Endodermal cell (in vitro differentiated cells): ENCODE measurements around the gene ADORA1. TPM values are rescaled to one million over a fixed set of nuclear protein-coding genes. Genes with fewer than 3 reads are reported as not detected.

Experiments
- DNase-seq: peaks from one replicate; pipeline ENCODE4 v3.0.0-alpha.2; 2017
- H3K27ac ChIP-seq: 2 replicates; pipeline ENCODE4 v1.5.1; 2013; ENCODE audit warnings: mild to moderate bottlenecking, low read depth, low read length, moderate library complexity
- H3K27me3 ChIP-seq: 2 replicates; pipeline ENCODE4 v1.6.1; 2013; ENCODE audit warnings: mild to moderate bottlenecking, low read length, moderate library complexity; ENCODE audit not compliant: insufficient read depth, control insufficient read depth, poor library complexity, severe bottlenecking
- H3K36me3 ChIP-seq: 2 replicates; pipeline ENCODE4 v1.7.0; 2013; ENCODE audit warnings: mild to moderate bottlenecking, low read length, moderate library complexity; ENCODE audit not compliant: control insufficient read depth, insufficient read depth
- H3K4me1 ChIP-seq: one replicate; pipeline ENCODE4 v1.7.0; 2013; ENCODE audit warnings: low read length; ENCODE audit not compliant: control insufficient read depth, insufficient read depth
- H3K4me3 ChIP-seq: 2 replicates; pipeline ENCODE4 v1.5.1; 2013; ENCODE audit warnings: mild to moderate bottlenecking, low read length, moderate library complexity
- H3K9ac ChIP-seq: 2 replicates; pipeline ENCODE4 v1.6.1; 2013; ENCODE audit warnings: mild to moderate bottlenecking, low read length, moderate library complexity; ENCODE audit not compliant: poor library complexity, severe bottlenecking; ENCODE audit errors: extremely low read depth
- H3K9me3 ChIP-seq: 2 replicates; pipeline ENCODE4 v1.6.1; 2013; ENCODE audit warnings: mild to moderate bottlenecking, low read length, moderate library complexity; ENCODE audit not compliant: control insufficient read depth
- H3K27ac Mint-ChIP-seq: 2 replicates; pipeline ENCODE4 v1.8.0; 2020; ENCODE audit warnings: mixed read lengths
- H3K27me3 Mint-ChIP-seq: 2 replicates; pipeline ENCODE4 v1.8.0; 2021; ENCODE audit warnings: mild to moderate bottlenecking, mixed read lengths; ENCODE audit not compliant: insufficient read depth
- H3K36me3 Mint-ChIP-seq: 2 replicates; pipeline ENCODE4 v1.8.0; 2020; ENCODE audit warnings: low read depth, mixed read lengths
- H3K4me1 Mint-ChIP-seq: 2 replicates; pipeline ENCODE4 v1.8.0; 2020; ENCODE audit warnings: mixed read lengths
- H3K4me3 Mint-ChIP-seq: 2 replicates; pipeline ENCODE4 v1.8.0; 2020; ENCODE audit warnings: mild to moderate bottlenecking, moderate library complexity, mixed read lengths
- H3K9me3 Mint-ChIP-seq: 2 replicates; pipeline ENCODE4 v1.8.0; 2020; ENCODE audit warnings: mild to moderate bottlenecking, mixed read lengths
- WGBS, 2 experiments: methylation state at CpG; one replicate each; pipeline versions ENCODE4 v1.1.5 to v1.1.7; 2013; ENCODE audit warnings: missing lambda C conversion rate in 2 of 2, mixed read lengths in 1 of 2; ENCODE audit not compliant: insufficient coverage in 1 of 2, insufficient read length in 1 of 2; 5-methylcytosine and 5-hydroxymethylcytosine counted together
- total RNA-seq, 2 donors: library from RNA; stranded (reverse); fragmentation: NEBNext Ultra II Directional in 1 of 2; extraction: Animal tissue kit (Norgen Biotek cat#: 25700) in 1 of 2; gene quantifications; 2 replicates in 1 of 2; 3 replicates in 1 of 2; pipeline ENCODE4 v1.2.1, GENCODE V29; 2021
- TF ChIP-seq, protein P1 (sequence below): fragments of 200-600 bp; sonication (generic); conservative IDR thresholded peaks from 2 replicates; pipeline ENCODE4 v1.5.0; 2021; ENCODE audit warnings: antibody characterized with exemption, mild to moderate bottlenecking

ADORA1 gene
- total RNA-seq, 2 donors from 2014 or later = 2.0 to 2.1 TPM

DNA sequence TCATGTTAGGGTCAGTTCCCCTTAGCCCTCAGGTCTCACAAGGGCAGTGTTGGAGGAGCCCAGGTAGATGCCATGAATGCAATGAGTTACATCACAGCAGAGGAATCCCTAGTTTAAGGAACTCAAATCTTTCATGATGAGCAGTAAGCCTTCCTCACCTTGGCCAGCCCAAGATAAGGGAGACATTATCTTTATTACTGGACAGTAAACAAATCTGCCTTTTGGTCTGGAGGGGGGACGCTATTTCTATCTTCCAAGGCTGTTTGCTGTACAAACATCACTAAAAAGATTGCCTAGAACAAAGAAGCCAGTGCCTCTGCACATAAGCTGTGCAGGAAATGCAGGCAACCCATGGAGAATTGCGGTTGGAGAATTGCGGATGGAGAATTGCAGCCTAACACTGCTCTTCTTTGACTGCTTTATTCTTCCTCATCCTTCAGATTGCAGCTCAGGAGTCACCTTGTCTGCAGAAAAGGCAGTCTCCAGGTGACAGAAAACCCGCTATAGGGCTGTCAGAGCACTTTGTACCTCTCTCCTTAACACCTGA lies 61.2 kb downstream of the ADORA1 start:
- DNase-seq = no peak
- H3K4me1 ChIP-seq = peaks cover 15% of the 10 kb centered on the region
- 96 to 97% methylated on average over 4 of the region's 4 CpGs for WGBS, 2 experiments
- no peaks in the 10 kb centered on the region for H3K27me3 ChIP-seq
- Mint-ChIP-seq H3K27ac (no peak overlapping the region), H3K4me3 (no peak overlapping the region), H3K9me3 (no peaks in the 10 kb centered on the region), H3K36me3 (no peaks in the 10 kb centered on the region), H3K27me3 (no peaks in the 10 kb centered on the region), H3K4me1 (peaks cover 22% of the 10 kb centered on the region)
- no peak overlapping the region for H3K4me3 ChIP-seq
- no peak overlapping the region for H3K9ac ChIP-seq
- H3K36me3 ChIP-seq = no peaks in the 10 kb centered on the region
- TF ChIP-seq, protein P1, sequence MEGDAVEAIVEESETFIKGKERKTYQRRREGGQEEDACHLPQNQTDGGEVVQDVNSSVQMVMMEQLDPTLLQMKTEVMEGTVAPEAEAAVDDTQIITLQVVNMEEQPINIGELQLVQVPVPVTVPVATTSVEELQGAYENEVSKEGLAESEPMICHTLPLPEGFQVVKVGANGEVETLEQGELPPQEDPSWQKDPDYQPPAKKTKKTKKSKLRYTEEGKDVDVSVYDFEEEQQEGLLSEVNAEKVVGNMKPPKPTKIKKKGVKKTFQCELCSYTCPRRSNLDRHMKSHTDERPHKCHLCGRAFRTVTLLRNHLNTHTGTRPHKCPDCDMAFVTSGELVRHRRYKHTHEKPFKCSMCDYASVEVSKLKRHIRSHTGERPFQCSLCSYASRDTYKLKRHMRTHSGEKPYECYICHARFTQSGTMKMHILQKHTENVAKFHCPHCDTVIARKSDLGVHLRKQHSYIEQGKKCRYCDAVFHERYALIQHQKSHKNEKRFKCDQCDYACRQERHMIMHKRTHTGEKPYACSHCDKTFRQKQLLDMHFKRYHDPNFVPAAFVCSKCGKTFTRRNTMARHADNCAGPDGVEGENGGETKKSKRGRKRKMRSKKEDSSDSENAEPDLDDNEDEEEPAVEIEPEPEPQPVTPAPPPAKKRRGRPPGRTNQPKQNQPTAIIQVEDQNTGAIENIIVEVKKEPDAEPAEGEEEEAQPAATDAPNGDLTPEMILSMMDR = no peak
- H3K27ac ChIP-seq = no peak overlapping the region
- no peaks in the 10 kb centered on the region for H3K9me3 ChIP-seq

DNA sequence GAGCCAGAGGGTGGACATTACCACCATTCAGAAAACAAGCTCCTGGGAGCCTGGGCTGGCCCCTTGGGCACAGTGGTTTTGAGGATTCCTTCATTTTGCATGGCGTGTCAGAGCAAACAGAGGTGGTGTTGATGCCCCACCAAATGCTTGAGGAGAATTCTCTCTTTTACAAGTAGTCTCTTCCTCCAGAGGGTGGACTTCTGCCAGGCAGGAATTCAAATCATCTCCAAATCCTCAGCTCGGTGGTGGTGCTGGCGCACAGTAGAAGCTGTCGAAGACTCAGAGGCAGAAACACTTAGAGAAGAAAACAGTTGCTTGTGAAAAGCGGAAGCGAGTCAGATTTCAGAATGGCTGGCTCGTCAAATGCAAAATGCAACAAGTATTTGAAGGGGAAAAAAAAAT lies 62.4 kb downstream of the ADORA1 start:
- Histone ChIP-seq H3K4me1 (peaks cover 15% of the 10 kb centered on the region), H3K36me3 (no peaks in the 10 kb centered on the region), H3K4me3 (no peak overlapping the region), H3K9me3 (no peaks in the 10 kb centered on the region), H3K27ac (no peak overlapping the region), H3K9ac (no peak overlapping the region), H3K27me3 (no peaks in the 10 kb centered on the region)
- no peaks in the 10 kb centered on the region for H3K36me3 Mint-ChIP-seq
- no peaks in the 10 kb centered on the region for H3K9me3 Mint-ChIP-seq
- no peak overlapping the region for H3K27ac Mint-ChIP-seq
- WGBS, 2 experiments = 76 to 82% methylated on average over 7 of the region's 7 CpGs
- H3K4me1 Mint-ChIP-seq = peaks cover 22% of the 10 kb centered on the region
- H3K4me3 Mint-ChIP-seq = no peak overlapping the region
- TF ChIP-seq, protein P1 = no peak
- H3K27me3 Mint-ChIP-seq = no peaks in the 10 kb centered on the region
- DNase-seq = no peak

DNA sequence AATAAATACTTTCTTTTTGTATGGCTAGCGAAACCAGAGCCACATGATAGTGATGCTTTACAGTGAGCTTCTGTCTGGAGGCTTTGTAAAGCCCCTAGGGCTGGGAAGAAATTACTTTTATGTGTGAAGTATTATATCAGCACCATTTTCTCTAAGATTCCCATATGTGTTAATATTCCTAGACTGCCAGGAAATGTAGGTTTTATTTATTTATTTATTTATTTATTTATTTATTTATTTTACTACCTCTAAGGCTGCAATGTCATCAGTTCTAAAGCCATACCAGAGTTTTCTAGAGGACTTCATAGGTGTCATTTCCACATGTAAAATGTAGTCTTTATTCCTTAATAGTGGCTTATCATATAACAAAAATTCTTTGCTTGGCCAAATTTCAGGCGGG lies 63.4 kb downstream of the ADORA1 start:
- no peak overlapping the region for H3K9ac ChIP-seq
- H3K9me3 ChIP-seq = no peaks in the 10 kb centered on the region
- H3K27me3 ChIP-seq = no peaks in the 10 kb centered on the region
- no peaks in the 10 kb centered on the region for H3K9me3 Mint-ChIP-seq
- TF ChIP-seq, protein P1 = no peak
- no peak overlapping the region for H3K4me3 Mint-ChIP-seq
- peaks cover 11% of the 10 kb centered on the region for H3K4me1 ChIP-seq
- no peak for DNase-seq
- no peaks in the 10 kb centered on the region for H3K27me3 Mint-ChIP-seq
- H3K27ac ChIP-seq = no peak overlapping the region
- no peak overlapping the region for H3K4me3 ChIP-seq
- no peaks in the 10 kb centered on the region for H3K36me3 ChIP-seq
- H3K4me1 Mint-ChIP-seq = peaks cover 19% of the 10 kb centered on the region
- no peaks in the 10 kb centered on the region for H3K36me3 Mint-ChIP-seq
- H3K27ac Mint-ChIP-seq = no peak overlapping the region
- WGBS, 2 experiments = 95 to 100% methylated on average over 1 to 2 of the region's 2 CpGs
